Type B pancreatic cell (in vitro differentiated cells): ENCODE measurements around the gene ORC5. TPM values are rescaled to one million over a fixed set of nuclear protein-coding genes. Genes with fewer than 3 reads are reported as not detected.

Experiments used
- DNase-seq: peaks from one replicate; pipeline ENCODE4 v3.0.0; 2021; ENCODE audit warnings: mixed read lengths; ENCODE audit not compliant: unreplicated experiment; ENCODE audit errors: extremely low spot score
- H3K27ac Mint-ChIP-seq: 2 replicates; pipeline ENCODE4 v1.8.0; 2021; ENCODE audit warnings: mild to moderate bottlenecking, mixed read lengths
- H3K27me3 Mint-ChIP-seq: 2 replicates; pipeline ENCODE4 v1.8.0; 2021; ENCODE audit warnings: mixed read lengths
- H3K36me3 Mint-ChIP-seq: 2 replicates; pipeline ENCODE4 v1.8.0; 2021; ENCODE audit warnings: mixed read lengths
- H3K4me1 Mint-ChIP-seq: one replicate; pipeline ENCODE4 v1.8.0; 2021; ENCODE audit warnings: mixed read lengths; ENCODE audit not compliant: unreplicated experiment
- H3K4me3 Mint-ChIP-seq: 2 replicates; pipeline ENCODE4 v1.8.0; 2021; ENCODE audit warnings: mild to moderate bottlenecking, mixed read lengths
- H3K9me3 Mint-ChIP-seq: 2 replicates; pipeline ENCODE4 v1.8.0; 2021; ENCODE audit warnings: mixed read lengths
- total RNA-seq: library from RNA; stranded (reverse); gene quantifications from 2 replicates; pipeline ENCODE4 v1.2.1, GENCODE V29; 2021; ENCODE audit warnings: low replicate concordance
- TF ChIP-seq, protein P1 (sequence below): fragments of 200-600 bp; sonication (generic); conservative IDR thresholded peaks from 2 replicates; pipeline ENCODE4 v1.5.0; 2021; ENCODE audit warnings: antibody characterized with exemption, mild to moderate bottlenecking

ORC5 gene
- total RNA-seq, 1 donor from 2014 or later = 22.8 TPM

DNA sequence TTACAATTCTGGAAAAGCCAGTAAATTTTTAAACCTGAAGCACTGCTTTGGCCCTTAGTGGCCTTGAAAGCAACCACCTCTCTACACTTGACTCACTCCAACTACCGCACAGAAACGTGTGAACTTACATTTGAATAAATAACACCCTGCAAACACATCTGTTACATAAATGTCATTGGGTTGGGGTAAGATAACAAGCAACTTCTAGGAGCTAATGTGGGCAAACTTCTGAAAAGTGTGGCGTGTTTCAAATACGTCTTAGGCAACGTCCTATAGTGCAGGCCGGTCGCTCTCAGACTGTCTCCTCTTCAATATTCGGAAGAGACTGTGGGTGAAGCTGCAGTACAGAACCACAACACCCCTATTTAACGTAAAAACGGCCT lies 474 bp downstream of the ORC5 start:
- no peak for DNase-seq
- Mint-ChIP-seq H3K9me3 (no peaks in the 10 kb centered on the region), H3K27me3 (peaks cover 10% of the 10 kb centered on the region), H3K4me3 (peak overlapping the region; percentile 97), H3K36me3 (peaks cover 8% of the 10 kb centered on the region), H3K4me1 (peaks cover 16% of the 10 kb centered on the region), H3K27ac (peak overlapping the region; percentile 90)
- TF ChIP-seq, protein P1, sequence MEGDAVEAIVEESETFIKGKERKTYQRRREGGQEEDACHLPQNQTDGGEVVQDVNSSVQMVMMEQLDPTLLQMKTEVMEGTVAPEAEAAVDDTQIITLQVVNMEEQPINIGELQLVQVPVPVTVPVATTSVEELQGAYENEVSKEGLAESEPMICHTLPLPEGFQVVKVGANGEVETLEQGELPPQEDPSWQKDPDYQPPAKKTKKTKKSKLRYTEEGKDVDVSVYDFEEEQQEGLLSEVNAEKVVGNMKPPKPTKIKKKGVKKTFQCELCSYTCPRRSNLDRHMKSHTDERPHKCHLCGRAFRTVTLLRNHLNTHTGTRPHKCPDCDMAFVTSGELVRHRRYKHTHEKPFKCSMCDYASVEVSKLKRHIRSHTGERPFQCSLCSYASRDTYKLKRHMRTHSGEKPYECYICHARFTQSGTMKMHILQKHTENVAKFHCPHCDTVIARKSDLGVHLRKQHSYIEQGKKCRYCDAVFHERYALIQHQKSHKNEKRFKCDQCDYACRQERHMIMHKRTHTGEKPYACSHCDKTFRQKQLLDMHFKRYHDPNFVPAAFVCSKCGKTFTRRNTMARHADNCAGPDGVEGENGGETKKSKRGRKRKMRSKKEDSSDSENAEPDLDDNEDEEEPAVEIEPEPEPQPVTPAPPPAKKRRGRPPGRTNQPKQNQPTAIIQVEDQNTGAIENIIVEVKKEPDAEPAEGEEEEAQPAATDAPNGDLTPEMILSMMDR = no peak

DNA sequence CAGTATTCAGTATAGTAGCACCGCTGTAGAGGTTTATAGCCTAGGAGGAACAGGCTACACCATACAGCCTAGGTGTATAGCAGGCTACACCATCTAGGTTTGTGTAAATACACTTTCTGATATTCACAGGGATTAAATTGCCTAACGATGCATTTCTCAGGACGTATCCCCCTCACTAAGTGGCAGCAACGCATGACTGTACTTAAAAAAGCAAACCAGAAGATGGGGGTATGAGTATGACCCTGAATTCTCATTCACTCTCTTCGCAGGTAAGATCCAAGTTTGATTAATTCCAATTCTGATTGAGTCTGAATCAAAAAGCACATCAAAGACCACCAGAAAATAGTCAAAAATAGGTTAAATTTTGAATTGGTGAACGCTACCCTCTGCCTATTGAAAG lies 972 bp downstream of the ORC5 start:
- Mint-ChIP-seq H3K27me3 (peaks cover 9% of the 10 kb centered on the region), H3K4me3 (peak overlapping the region; percentile 97), H3K9me3 (no peaks in the 10 kb centered on the region), H3K36me3 (peaks cover 13% of the 10 kb centered on the region), H3K27ac (peak overlapping the region; percentile 90), H3K4me1 (peaks cover 16% of the 10 kb centered on the region)
- TF ChIP-seq, protein P1 = no peak
- DNase-seq = no peak

DNA sequence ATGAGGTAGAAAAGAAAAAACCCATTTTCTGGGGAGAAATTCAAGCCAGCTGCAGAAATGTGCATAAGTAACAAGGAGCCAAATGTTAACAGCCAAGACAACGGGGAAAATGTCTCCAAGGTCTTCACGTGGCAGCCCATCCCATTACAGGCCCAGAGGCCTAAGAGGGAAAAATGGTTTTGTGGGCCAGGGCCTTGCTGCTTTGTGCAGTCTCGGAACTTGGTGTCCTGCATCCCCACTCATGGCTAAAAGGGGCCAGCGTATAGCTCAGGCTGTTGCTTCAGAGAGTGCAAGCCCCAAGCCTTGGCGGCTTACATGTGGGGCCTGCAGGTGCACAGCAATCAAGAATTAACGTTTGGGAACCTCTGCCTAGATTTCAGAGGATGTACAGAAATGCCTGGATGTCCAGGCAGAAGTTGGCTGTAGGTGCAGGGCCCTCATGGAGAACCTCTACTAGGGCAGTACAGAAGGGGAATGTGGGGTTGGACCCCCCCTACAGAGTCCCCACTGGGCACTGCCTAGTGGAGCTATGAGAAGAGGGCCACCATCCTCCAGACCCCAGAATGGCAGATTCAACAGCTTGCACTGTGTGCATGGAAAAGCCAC lies 9.0 kb downstream of the ORC5 start:
- H3K4me1 Mint-ChIP-seq = no peaks in the 10 kb centered on the region
- no peak overlapping the region for H3K27ac Mint-ChIP-seq
- H3K36me3 Mint-ChIP-seq = peaks cover 50% of the 10 kb centered on the region
- no peak for DNase-seq
- no peak overlapping the region for H3K4me3 Mint-ChIP-seq
- no peaks in the 10 kb centered on the region for H3K27me3 Mint-ChIP-seq
- H3K9me3 Mint-ChIP-seq = no peaks in the 10 kb centered on the region
- TF ChIP-seq, protein P1 = no peak

DNA sequence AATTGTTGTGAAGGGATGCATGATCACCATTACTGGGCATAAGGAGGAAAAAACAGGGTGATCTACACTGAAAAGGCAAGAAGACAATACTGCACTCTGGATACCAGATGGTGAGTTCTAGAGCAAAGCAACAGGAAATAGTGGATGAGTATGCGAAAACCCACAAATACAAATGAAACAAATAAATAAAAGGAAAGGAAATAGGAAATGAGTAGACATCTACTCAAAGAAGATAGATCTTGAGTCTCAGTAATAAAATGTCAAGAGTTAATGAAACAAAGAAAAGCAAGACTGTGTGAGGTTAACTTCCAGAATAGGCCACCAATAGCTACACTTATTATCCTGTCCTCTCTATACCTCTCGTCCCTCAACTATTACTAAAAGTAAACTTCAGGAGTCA lies 11.7 kb downstream of the ORC5 start:
- H3K27me3 Mint-ChIP-seq = no peaks in the 10 kb centered on the region
- no peak for DNase-seq
- no peak overlapping the region for H3K4me3 Mint-ChIP-seq
- TF ChIP-seq, protein P1 = no peak
- H3K36me3 Mint-ChIP-seq = peaks cover 45% of the 10 kb centered on the region
- H3K27ac Mint-ChIP-seq = no peak overlapping the region
- H3K4me1 Mint-ChIP-seq = no peaks in the 10 kb centered on the region
- H3K9me3 Mint-ChIP-seq = no peaks in the 10 kb centered on the region

DNA sequence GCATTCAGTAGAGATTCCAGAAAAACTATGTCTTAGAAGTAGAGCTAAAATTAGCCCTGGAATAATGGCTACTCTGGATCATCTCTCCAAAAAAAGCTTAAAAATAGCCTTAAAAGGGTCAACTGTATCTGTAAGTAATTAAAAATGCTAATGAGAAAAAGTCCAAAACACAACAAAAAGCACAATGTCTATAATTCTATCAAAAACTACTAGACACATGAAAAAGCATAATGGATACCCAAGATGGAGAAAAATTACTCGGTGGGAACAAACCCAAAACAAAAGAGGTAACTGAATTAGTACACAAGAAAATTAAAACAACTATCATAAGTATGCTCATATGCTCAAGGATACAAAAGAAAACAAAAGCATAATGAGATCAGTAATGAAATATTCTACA lies 15.4 kb downstream of the ORC5 start:
- no peaks in the 10 kb centered on the region for H3K4me1 Mint-ChIP-seq
- DNase-seq = no peak
- H3K27ac Mint-ChIP-seq = no peak overlapping the region
- no peaks in the 10 kb centered on the region for H3K9me3 Mint-ChIP-seq
- H3K36me3 Mint-ChIP-seq = peaks cover 23% of the 10 kb centered on the region
- TF ChIP-seq, protein P1 = no peak
- H3K27me3 Mint-ChIP-seq = no peaks in the 10 kb centered on the region
- no peak overlapping the region for H3K4me3 Mint-ChIP-seq

DNA sequence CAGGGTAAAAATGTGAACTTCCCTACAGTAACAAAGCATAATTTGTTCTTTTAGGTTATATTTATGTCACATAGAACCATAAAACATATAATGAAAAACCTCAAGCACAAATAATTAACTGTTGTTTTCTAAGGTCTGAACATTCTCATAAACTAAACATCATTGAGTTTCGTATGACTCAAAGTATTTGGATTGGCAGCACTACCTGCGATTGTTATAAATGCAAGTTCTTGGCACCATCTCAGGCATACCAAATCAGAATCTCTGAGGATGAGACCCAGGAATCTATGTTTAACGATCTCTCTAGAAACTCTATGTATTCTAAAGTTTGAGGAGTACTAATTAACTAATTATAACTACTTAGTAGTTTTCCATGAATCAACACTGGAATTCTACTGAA lies 22.5 kb downstream of the ORC5 start:
- Mint-ChIP-seq H3K4me3 (no peak overlapping the region), H3K9me3 (no peaks in the 10 kb centered on the region), H3K36me3 (peaks cover 38% of the 10 kb centered on the region), H3K27ac (no peak overlapping the region), H3K27me3 (no peaks in the 10 kb centered on the region), H3K4me1 (no peaks in the 10 kb centered on the region)
- no peak for DNase-seq
- TF ChIP-seq, protein P1 = no peak
